HG02885 (cell line): ENCODE data around the gene CDK12.

ENCODE experiments used
- ATAC-seq: cut with Tn5 transposase; IDR thresholded peaks from one replicate; pipeline ENCODE4 v1.9.1; 2021; ENCODE audit warnings: mild to moderate bottlenecking; ENCODE audit not compliant: unreplicated experiment, poor library complexity

CDK12 gene

DNA sequence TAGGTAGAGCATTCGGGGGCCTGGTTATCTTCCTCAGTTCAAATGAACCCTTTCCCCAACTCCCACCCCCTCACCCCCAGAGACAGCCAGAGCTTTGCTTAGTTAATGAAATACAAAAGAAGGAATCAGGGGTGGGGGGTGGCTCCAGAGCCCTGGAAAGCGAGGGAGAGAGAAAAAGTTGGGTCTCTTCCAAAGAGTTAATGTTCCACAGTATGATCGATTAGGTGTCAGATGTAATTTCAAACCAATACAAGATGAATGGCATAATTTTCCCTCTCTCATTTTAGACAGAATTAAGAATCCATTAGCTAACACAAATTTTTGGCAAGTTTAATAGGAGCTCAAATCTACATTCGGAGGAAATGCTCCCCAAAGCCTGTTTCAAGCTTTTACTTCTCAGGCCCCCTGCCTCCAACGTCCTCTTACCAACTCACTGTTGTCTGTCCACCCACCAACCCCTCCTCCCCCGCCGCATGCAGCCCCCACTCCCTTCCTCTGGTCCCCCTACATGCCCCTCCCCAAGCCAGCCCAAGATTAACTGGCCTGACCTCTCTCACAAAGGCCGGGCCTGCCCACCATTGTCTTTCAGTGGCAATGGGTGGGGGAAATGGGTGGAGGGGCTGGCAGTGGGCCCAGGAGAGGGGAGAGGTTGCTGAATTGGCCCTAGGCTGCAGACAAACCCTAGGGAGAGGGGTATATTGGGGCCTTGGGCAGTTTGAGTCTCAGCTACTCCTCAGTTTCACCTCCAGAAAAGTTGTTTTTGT is 118.2 kb downstream of the CDK12 start:
- ATAC-seq = no peak

DNA sequence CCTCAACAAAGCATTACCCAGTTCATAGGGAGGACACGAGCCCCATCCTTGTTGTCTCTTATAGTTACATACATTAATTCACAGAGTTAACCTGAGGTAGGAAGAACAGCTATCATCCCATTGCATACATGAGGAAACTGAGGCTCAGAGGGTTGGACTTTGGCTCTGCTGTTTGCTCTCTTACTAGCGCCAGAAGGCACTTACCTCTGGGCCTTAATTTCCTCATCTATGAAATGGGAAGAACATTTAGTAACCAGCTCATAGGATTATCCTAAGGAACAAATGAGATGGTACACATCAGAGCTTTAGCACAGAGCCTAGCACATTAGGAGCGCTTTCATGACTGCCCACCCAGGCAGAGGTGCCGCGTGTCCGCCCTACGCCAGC is 118.8 kb downstream of the CDK12 start:
- ATAC-seq = no peak

DNA sequence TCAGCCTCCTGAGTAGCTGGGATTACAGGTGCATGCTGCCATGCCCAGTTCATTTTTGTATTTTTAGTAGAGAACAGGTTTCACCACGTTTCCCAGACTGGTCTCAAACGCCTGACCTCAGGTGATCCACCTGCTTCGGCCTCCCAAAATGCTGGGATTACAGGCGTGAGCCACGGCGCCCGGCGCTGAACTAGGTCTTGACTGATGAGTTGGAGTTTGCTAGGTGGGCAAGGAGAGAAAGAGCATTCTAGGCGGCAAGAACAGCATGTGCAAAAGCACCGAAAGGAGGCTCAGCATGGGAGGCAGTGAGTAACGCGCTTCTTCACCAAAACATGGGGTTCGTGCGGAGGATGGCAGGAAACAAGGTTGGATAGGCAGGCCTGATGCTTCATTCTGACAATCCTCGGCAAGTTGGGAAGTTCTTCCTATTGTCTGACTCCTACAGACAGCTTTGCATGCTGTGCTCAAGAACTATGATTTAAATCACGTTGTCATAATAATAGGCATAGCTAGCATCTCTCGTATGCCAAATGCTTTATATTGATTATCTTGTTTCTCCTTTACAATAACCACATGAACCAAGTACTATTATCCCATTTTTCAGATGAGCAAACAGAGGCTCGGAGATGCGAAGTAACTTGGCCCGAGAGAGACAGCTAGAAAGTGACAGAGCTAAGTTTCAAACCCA is 119.9 kb downstream of the CDK12 start:
- ATAC-seq = no peak

DNA sequence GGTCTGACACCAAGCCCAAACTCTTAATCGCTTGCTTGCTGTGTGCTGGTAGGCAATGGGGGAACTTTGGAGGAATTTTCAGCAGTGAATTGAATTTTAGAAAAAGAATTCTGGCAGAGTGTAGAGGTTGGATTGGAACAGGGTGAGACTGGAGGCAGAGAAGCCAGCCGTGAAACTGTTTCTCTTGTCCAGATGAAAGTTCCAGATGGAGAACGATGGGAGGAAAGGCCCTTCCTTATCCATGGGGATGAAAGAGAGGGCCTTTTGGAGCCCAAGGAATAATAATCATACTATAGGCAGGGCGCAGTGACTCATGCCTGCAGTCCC is 120.4 kb downstream of the CDK12 start:
- no peak for ATAC-seq

DNA sequence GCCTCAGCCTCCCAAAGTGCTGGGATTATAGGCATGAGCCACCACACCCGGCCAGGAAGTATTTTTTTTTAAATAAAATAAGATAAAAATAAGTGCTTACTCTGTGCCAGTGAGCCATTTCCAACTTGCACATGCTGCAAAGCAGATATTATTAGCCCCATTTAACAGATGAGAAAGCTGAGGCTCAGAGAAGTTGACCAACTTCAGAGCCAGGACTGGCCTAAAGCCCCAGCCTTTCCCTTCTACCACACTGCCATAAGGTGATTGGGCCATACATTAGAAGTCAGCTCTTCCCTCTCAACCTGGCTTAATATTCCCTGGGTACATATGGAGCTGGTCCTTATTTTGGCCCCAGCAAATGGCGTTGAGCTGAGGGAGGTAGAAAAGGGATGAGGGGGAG is 121.4 kb downstream of the CDK12 start:
- no peak for ATAC-seq
